Measurements from ENCODE around the gene GP5. TPM values are rescaled to one million over a fixed set of nuclear protein-coding genes. Genes with fewer than 3 reads are reported as not detected.

Gene GP5, protein sequence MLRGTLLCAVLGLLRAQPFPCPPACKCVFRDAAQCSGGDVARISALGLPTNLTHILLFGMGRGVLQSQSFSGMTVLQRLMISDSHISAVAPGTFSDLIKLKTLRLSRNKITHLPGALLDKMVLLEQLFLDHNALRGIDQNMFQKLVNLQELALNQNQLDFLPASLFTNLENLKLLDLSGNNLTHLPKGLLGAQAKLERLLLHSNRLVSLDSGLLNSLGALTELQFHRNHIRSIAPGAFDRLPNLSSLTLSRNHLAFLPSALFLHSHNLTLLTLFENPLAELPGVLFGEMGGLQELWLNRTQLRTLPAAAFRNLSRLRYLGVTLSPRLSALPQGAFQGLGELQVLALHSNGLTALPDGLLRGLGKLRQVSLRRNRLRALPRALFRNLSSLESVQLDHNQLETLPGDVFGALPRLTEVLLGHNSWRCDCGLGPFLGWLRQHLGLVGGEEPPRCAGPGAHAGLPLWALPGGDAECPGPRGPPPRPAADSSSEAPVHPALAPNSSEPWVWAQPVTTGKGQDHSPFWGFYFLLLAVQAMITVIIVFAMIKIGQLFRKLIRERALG
- not detected for total RNA-seq

DNA sequence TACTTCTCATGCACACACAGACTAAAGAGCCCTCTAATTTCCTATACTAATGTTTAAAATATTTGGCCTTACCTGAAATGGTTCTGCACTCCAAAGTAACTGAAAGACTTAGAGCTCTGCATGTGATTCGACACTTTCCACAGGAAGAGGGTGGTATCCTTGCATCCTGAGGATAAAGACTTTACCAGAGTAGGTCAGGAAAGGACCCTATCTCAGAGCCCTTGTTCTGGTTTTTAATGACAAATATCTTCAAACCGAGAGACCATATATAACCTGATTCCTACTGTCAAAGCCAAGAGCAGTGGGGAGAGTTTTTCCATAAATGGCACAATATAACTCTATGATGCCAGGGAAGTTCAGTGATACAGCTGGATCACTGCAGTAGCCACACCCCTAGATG lies at the start of gene GP5:
Gene GP5, minus strand, starts transcription at position 101 of the 400 bp plus-strand sequence. CDS start 984 bp downstream, outside the sequence.
- TF ChIP-seq, protein P1, sequence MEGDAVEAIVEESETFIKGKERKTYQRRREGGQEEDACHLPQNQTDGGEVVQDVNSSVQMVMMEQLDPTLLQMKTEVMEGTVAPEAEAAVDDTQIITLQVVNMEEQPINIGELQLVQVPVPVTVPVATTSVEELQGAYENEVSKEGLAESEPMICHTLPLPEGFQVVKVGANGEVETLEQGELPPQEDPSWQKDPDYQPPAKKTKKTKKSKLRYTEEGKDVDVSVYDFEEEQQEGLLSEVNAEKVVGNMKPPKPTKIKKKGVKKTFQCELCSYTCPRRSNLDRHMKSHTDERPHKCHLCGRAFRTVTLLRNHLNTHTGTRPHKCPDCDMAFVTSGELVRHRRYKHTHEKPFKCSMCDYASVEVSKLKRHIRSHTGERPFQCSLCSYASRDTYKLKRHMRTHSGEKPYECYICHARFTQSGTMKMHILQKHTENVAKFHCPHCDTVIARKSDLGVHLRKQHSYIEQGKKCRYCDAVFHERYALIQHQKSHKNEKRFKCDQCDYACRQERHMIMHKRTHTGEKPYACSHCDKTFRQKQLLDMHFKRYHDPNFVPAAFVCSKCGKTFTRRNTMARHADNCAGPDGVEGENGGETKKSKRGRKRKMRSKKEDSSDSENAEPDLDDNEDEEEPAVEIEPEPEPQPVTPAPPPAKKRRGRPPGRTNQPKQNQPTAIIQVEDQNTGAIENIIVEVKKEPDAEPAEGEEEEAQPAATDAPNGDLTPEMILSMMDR (IDR thresholded peaks at IDR 0.05; ENCODE audit: low read depth) = no peak

DNA sequence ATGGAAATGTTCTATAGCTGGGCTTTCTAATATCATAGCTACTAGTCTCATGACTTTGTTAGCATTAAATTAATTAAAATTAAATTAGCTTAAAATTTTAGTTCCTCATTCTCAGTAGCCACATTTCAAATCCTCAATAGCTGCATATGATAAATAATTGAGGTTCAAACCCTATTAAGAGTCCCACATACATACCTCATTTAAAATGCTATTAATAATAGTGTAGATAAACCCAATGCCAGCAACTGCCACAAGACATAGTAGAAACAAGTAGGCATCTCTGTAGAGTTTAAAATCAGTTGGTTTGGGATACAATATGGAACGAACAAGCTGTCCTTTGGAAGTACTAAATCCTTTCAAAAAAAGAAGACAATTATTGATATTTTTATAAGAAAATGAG lies 48.6 kb upstream of the GP5 start:
- TF ChIP-seq, protein P1 (IDR thresholded peaks at IDR 0.05; ENCODE audit: low read depth) = no peak

DNA sequence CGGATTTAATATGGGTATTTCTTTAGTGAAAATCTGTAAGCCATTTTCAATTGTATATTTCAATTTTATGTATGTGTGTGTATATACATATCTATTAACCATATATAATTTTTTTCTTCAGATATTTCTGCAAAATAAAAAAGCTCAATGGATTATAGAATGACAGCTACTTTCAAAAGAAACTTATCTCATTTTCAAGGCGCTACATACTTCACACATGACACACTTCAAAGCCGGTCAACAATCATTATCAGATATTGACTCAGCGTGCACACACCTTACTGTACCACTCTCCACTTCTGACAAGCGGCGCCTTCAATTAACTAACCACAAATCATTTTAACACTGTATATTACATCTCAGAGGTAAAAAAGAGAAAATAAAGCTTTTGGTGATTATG lies 48.1 kb upstream of the GP5 start:
- TF ChIP-seq, protein P1 (IDR thresholded peaks at IDR 0.05; ENCODE audit: low read depth) = no peak

DNA sequence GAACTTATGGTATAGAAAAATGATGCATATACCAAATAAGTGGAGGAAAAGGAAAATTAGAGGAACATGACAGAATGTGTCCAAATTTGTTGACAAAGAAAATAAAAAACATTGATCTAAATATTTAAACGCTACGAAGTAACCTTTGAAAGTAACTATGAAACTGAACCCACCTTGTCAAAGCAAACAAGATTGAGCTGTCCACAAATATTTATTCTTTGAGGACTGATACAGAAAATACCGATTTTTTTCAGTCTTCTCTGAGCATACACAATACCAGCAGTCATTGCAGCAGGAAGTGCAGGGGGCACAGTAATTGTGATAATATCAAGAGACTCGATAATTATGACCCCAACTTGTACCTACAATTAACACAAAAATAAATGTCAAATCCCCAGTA lies 47.7 kb upstream of the GP5 start:
- TF ChIP-seq, protein P1 (IDR thresholded peaks at IDR 0.05; ENCODE audit: low read depth) = no peak

DNA sequence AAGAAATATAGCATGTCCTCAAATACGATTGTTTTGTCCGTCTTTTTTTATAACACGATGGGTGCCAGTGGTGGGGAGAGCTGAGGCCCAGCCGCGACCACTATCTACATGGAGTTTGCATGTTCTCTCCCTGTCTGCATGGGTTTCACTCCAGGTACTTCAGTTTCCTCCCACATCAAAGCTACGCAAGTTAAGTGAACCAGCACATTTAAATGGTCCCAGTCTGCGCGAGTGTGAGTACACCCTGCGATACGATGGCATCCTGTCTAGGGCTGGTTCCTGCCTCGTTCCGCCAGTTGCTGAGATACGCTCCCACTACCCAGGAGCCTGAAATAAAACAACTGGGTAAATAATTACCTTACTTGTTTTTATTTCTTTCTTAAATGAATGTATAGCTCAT lies 47.1 kb upstream of the GP5 start:
- TF ChIP-seq, protein P1 (IDR thresholded peaks at IDR 0.05; ENCODE audit: low read depth) = no peak

DNA sequence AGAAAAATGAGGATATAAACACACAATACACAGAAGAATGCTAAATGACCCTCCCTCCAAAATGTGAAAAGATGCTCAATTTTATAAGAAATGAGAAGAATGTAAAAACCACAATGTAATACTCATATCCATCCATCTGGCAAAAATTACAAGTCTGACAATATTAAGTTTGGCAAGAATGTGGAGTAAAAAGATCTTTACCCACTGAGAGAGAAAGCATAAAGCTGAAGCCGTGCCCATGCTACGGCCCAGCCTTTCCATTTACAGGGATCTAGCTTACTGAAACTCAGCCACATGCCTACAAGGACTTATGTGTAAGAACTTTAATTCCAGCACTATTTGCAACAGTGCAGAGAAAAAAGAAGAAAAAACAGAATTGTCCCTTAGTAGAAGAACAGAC lies 44.8 kb upstream of the GP5 start:
- TF ChIP-seq, protein P1 (IDR thresholded peaks at IDR 0.05; ENCODE audit: low read depth) = no peak

DNA sequence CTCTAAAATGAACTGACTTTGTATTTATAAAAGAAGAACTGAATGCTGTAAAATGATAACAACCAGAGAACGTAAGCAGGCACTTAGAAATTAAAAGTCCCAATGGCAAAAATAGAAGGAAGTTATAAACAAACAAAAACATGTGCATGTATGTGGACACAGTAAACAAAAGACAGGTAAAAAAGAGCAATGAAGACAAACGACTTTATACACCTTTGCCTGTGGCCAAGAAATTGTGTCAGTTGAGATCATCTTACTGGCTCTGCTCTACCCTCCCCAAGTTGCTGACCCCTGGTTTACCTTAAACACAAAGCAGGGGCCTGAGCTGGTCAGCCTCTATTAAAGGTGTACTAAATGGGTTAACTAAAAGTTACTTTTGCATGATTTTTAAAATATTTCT lies 41.7 kb upstream of the GP5 start:
- TF ChIP-seq, protein P1 (IDR thresholded peaks at IDR 0.05; ENCODE audit: low read depth) = no peak
